ENCODE measurements around the gene KRT84. TPM values are rescaled to one million over a fixed set of nuclear protein-coding genes. Genes with fewer than 3 reads are reported as not detected.
"Not testable (repeated sequence)": the region's sequence is repeated elsewhere in the genome, so short reads cannot be mapped to it uniquely, and the experiment has no call there.

The KRT84 gene
- total RNA-seq, 1 experiment from 2014 or later, result not detected

DNA sequence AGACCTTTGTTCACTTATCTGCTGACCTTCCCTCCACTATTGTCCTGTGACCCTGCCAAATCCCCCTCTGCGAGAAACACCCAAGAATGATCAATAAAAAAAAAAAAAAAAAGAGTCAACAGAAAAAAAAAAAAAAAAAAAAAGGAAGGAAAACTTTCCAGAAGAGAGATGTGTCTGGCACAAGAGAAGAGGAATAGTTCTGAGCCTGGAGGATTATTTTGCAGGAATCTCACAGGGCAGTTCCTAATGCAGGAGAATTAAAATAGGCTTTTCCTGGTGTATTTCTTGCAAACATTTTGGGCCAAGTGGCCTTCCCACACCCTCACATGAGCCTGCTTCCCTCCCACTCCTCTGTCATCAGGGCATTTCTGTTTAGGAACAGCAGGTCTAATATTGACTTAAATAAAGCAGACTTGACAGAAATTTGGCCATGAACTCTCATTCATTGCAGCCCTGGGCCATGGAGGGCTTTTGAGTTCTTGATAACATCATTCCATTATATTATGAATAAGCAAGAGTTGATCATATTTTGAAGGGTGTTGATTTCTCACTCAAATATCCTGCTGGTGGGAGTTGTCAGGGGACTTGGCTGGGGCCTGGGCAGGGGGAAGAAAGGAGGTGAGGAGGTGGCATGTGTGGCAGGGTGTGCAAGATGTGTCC, 25.3 kb upstream of the KRT84 start:
- DNase-seq (ENCODE audit: low read depth), result not testable (repeated sequence)

DNA sequence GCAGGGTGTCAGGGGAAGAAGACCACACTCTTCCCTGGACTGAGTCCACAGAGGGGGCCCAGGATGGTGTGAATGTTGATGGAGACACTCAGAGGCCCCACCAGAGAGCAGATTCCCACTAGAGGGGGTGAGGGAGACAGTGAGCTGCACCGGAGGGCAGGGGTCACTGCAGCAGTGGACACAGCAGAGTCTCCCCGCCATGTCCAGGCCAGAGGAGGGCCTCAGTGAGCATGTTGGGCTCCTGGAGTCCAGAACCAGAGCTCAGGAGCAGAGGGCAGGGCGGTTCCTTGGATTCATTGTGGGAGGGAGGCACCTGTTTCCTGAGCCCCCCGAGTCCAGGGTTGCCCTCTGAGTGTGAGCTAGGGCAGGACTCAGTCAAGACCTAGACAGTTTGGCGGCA, 22.5 kb upstream of the KRT84 start:
- no peak for DNase-seq (ENCODE audit: low read depth)

DNA sequence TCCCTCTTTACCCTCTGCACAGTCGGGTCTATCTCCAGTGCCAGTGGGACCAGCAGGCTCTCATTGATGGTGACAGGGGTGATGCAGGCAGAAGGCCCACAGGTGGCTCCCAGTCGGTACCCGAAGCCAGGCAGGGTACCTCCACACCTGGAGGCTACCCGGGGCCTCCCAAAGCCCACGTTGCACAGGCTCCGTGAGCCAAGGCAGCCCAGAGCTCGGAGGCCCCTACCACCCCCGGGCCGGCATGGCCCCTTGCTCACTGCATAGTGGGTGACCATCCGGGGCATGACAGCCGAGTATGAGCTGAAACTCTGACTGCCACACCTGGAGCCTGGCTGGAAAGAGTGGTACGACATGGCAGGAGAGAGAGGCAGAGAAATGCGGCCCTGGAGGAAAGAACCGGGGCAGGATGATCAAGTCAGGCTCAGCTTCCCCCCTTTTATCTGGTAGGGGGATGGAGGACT, 20.5 kb upstream of the KRT84 start, which contains the start of gene KRT82:
KRT82 (minus strand) TSS at position 414 of the 464 bp plus-strand sequence; CDS start at position 356, 58 bp downstream.
- no peak for DNase-seq (ENCODE audit: low read depth)

DNA sequence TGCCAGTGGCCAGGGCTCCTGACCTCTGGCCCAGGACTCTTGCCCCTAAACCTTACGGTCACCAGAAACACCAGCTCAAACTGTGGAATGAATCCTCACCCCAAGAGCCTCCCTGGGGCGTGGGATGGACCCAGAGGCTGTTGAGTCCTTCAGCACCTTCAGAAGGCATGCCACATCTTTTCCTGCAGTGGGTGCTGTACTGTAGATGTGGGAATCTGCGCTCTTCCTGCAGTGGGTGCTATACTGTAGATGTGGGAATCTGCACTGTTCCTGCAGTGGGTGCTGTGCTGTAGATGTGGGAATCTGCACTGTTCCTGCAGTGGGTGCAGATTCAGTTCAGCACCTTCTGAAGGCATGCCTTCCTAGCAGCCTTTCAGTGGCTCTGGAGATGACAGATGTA, 19.5 kb upstream of the KRT84 start:
- no peak for DNase-seq (ENCODE audit: low read depth)

DNA sequence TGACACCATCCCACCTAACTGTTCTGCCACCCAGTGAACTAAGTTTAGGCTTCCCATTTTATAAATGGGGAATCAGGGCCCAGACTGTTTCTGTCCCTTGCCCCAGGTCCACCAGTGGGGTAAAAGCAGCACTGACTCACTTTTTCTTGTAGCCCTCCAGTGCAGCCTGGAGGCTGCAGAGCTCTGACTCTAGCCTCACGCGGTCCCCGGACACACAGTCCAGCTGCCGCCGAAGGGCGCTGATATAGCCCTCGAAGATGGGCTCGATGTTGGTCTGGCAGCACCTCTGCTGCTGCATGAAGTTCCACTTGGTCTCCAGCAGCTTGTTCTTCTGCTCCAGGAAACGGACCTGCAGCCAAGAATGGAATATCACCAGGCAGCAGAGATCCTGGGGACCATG, 18.1 kb upstream of the KRT84 start:
- no peak for DNase-seq (ENCODE audit: low read depth)

DNA sequence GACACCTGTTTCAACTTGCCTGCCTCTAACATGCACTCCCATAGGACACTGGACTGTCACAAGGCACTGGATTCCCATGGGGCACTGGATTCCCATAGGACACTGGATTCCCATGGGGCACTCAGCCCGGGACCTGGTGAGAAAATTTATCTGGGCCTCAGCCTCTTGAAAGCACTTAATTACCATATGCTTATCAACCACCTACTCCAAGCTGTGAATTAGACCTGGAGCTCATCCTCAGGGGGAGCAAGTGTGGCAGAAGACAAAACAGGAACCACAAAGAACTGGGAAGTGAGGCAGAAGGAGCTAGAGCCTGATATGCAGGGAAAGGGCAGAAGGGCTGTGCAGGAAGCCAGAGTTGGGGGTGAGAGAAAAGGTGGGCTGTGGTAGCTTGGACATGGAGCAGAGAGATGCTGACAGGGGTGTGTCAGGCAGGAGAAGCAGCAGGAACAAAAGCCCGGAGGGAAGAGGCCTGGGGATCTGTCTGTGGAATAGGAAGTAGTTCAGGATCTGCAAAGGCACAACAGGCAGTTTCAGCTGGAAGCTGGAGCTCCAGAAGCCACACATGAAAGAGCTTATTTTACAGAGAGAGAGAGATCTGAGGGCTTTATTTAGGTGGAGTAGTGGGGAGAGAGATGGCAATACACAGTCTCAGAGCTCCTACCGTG, 17.6 kb upstream of the KRT84 start:
- no peak for DNase-seq (ENCODE audit: low read depth)

DNA sequence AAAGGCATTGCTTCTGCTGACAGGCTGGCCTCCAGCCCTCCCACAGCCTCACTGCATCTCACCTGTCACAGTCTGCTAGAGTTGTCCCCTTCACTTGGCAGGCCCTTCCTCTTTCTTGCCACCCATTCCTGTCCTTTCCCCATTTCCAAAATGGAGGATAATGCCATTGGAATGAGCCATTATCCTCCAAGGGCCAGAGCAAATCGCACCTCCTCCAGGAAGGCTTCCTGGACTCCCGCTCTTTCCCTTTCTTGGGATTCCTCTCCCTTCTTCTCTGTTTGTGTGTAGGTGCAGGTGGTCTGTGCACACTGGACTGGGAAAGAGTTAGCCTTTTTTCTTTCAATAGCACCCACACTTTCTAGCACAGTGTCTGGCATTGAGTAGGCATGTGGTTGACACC, 16.9 kb upstream of the KRT84 start:
- no peak for DNase-seq (ENCODE audit: low read depth)

DNA sequence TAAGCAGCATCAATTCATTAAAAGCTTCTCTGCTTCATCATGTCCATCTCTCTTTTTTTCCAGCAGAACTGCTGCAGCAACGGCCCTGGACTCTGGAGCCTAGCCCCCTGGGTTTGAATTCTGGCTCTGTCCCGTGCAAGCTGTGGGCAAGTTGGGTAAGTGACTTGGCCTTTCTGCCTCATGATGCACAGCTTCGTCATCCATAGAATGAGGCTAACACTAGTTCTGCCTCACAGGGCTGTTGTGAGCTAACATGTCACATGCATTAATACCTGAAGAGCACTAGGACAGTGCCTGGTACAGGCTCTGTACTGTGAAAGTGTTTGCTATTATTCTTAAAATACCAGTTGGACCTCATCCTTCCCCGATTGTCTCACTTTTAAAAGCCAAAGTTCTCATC, 16.5 kb upstream of the KRT84 start:
- DNase-seq (ENCODE audit: low read depth), result no peak

DNA sequence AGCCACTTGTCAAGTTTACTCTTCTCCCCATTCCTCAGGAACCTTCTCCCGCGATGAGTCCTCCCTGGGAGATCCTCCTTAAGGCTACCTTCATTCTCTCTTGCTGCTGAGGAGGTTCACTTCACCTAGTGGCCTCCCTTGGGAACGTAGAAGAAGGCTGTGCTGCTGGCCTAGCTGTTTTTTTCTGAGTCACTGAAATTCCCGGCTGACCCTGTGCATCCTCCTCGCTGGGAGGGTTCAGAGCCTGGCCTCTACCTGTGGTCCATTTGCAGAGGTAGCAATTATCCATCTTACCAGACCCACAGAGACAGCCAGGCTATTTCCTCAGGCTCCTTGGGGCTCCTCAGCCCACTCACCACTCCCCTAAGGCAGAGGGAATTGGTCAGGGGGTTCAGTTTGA, 16.1 kb upstream of the KRT84 start:
- DNase-seq (ENCODE audit: low read depth), result no peak

DNA sequence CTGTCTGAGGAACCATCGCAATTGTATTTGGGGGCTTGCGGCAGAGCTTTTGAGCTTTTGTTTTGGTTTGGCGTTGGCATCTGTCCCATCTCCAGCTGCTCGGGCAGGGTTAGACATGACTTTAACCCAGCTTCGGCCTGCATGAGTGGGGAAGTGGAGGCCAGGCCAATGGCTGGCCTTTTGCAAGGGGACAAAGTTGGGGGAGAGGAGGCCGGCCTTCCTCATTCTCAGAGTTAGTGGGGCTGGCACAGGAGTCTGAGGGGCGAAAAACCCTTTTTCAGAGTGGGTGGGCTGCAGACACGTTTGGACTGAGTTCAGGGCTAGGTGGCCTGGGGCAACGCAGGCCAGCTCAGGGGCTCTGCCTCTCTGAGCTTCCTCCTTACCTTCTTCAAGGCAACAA, 15.5 kb upstream of the KRT84 start:
- DNase-seq (ENCODE audit: low read depth), result no peak

DNA sequence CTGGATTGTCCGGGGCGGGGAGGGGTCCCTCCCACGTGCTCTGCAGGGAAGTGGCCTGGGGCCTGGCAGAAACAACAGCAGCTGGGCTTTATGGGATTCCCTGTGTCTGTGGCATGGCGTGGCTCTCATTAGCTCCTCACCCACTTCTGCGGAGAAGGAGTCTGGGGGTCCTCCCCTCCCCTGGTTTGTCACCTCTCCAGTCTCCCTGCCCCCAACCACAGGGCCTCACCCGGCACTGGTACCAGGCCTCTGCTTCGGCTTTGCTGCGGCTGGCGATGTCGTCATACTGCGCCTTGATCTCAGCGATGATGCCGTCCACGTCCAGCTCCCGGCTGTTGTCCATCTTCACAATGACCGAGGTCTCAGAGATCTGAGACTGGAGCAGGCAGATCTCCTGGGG, 14.3 kb upstream of the KRT84 start:
- DNase-seq (ENCODE audit: low read depth), result no peak

DNA sequence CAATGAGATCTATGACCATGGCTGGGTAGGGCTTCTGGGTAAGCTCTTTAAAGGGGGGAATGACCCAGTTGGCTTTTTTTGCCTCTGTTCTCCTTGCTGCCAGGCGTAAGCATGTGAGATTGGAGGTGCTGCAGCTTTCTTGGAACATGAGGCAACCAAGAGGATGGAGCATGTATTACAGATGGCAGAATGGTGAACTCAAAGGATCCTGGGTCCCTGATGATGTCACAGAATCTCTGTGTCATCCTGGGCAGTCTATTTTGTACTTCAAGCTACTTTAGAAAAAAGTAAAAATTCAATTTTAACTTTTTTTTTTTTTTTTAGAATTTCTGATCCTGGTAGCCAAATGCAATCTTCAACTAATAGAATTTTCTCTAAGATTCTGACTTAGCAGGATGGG, 12.7 kb upstream of the KRT84 start:
- no peak for DNase-seq (ENCODE audit: low read depth)

DNA sequence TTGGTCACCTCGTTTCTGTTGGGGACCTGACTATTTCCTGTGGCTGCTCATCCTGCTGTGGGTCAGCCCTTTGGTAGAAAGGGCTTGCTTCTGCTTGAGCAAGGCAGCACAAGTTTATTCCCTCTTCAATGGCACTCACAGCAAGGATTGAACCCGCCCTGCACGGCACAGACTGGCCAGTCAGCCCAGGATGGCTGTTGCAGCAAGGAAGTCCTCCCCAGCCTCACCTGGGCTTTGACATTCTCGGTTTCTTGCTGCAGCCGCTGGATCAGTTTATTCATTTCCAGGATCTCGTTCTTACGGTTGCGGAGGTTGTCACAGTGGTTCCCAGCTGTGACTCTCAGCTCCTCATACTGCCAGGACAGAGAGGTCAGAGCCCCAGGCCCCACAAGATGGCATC, 11.2 kb upstream of the KRT84 start:
- no peak for DNase-seq (ENCODE audit: low read depth)

DNA sequence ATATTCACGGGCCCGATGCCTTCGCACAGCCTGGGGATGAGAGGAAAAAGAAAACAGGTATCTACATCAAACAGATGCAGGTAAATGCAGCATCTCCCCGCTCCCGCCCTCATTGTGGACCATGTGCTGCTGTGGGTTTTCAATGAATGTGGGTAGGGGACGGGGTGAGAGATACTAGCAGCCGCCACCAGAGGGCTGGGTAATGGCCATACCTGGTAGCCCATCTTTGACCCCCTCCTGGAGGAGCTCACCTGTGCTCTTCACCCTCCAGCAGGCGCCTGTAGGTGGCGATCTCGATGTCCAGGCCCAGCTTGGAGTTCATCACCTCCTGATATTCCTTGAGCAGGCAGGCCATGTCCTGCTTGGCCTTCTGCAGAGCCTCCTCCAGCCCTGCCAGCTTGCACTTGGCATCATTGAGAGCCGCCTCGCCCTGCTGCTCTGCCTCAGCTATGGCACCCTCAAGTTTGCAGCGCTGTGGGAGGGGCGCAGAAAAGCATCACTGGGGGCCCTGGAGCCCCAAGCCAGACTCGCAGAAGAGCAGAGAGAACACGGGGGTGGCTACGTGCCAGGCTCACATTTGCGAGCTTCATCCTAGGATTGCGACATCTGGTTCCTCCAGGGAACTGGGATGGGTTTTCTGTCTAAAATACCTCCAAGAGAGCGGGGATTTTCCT, 10.4 kb upstream of the KRT84 start:
- no peak for DNase-seq (ENCODE audit: low read depth)

DNA sequence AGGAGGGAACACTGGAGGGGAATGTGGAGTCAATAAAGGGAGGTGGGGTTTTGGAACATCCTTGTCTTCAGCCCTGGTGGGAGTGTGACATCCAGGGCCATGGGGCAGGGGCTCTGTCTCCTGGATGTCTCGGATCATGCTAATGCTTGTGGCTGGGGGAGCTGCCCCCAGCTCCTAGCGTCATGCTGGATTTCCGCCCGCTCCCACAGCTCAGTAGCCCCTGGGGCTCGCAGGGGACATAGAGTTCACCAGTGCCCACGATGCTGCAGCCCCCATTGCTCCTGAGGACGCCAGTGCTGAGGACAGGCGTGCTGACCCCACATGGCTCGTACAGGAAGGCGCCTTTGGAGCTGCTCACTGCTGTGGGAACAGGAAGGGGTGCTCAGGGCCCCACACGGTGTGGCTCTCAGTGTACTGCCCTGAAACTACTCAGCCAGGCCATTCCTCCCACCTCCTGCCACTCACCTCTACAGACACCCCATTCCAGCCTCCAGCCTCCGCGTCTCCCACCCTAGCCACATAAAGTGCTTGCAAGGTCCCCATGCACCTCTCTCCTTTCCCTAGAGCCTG, 9.5 kb upstream of the KRT84 start:
- no peak for DNase-seq (ENCODE audit: low read depth)

DNA sequence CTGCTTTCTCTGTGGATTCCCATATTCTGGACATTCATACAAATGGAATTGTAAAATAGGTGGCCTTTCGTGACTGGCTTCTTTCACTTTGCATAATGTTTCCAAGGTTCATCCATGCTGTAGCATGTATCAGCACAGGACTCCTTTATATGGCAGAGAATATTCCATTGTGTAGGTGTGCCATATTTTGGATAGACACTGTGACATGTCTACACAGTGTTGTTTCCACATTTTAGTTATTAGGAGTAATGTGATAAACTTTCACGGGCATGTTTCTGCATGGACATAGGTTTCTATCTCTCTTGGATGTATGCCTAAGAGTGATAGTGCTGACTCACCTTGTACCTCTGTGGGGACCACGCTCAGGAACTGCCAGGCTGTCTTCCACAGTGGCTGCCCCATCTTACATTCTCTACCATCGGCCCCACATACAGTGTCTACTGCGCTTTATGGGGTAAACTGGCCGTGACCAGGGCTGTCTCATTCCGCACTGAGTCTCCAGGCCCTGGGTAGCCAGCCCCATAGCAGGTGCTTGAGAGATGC, 7.1 kb upstream of the KRT84 start:
- no peak for DNase-seq (ENCODE audit: low read depth)

DNA sequence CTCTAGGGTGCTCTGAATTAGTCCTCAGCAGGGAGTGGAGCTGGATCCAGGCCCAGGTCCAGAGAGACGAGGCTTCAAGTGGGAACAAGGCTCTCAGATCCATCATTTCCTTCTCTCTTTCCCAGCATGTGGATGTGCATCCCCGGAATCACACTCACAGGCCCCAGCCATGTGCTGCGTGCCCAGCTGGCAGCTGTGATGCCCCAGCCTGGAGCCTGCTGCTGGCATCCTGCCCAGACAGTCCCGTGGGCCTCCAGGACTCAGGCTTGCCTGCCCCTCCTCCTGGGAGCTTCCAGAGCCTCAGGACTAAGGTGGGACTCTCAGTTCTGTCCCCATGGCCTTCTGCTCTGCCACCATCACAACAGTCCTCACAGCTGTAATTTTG, 6.2 kb upstream of the KRT84 start:
- DNase-seq (ENCODE audit: low read depth), result peak; percentile 53

DNA sequence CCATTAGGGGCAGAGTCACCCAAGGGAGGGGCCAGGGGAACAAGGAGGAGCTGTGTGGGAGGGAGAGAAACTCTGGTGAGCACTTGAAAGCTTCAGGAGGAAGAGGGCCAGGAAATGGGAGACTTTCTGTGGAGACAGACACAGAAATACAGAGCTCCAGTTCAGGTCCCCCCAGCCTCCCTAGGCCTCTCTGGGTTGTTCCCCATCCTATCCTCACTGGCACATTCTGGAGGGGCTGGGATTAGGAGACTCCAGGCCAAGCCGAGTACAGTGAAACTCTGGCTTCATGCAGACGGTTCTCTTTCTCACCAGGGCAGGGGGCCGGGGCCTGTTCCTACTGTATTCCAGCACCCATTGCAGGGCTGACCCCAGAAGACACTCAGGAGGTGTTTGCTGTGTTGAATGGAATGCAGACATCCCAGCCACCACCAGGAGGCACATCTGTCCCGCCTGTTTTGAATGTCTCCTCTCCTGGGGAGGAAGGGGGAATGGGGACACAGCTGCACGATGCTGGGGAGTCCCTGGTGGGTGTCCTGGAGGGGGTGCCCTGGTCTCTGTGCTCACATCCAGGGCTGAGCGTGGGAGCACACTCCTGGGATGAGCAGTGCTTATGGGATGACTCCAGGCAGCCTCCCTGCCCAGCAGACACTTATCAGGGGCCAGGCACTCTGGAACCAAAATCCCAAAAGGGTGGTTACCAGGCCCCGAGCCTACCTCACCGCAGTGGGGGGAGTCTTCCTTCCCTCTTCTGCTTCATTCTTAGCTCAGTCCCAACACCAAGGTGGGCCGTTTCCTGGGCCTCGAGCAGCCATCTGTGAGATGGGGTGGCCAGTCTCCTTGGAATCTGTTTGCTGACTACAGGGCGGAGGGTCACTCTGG, 5.5 kb upstream of the KRT84 start:
- DNase-seq (ENCODE audit: low read depth), result peak; percentile 50

DNA sequence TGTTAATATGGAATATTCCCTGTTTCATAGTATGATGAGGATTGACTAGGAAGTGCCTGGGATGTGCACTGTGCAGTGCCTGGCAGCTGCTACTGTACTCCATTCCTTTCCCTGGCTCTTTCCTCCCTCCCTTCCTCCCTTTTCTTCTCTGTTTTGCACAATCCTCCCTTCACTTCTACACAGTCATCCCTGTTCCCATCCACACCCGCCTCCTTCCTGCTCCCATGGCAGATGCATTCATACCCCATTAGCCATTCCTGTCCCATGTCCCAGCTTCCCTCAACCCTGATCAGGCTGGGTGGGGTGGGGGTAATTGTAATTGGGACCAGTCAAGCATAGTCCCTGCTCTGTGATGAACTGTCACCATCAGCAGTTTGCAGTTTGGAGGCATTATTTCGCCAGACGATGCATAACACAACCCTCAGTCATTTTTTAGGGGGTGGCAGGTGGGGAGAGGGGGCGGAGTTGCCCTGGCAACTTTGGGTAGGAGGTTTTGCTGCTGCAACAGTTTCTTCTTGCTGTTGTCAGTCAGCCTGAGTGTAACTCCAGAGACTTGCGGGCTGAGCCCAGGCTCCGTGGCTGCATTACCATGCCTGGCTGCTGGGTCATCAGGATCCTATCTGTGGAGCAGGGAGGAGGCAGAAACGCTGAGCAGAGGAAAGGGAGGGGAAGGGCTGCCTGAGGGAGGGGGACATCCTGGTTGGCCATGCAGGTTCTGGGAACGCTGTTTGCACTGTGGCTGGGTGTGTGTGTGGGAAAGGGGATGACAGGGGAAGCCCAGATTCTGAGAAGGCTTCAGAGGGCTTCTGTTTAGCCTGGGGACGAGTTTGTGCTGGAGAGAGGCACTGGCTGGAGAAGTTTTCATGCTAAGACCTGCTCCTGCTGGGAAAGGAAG, 4.1 kb upstream of the KRT84 start:
- no peak for DNase-seq (ENCODE audit: low read depth)

DNA sequence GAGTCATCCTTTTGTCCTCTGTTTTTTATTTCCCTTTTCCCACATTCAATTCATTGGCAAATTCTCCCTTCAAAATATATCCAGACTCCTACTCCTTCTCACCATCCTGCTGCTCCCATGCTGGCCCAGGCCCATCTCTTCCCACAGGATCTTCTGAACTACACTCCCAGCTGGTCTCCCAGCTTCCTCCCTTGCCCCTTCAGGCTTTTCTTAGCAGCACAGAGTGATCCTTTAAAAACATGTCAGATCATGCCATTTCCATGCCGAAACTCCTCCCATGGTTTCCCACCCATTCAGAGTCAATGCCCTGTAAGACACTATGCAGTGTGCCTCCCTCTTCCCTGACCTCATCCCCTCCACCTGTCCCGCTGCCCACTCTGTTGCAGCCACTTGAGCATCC, 2.4 kb upstream of the KRT84 start:
- no peak for DNase-seq (ENCODE audit: low read depth)

Data from Daoy (cell line).